Stomach (tissue), 9 donors: ENCODE results near the gene PSMB4. TPM values are rescaled to one million over a fixed set of nuclear protein-coding genes. Genes with fewer than 3 reads are reported as not detected.

ENCODE experiments used
- DNase-seq, 2 donors: peaks; one replicate each; pipeline versions ENCODE4 v3.0.0 to v3.0.0-alpha.2; 2013 to 2019
- H3K27ac ChIP-seq, 5 donors: fragments of 200-600 bp in 4 of 5; sonication (generic) in 4 of 5; one replicate each; pipeline ENCODE4 v1.5.1; 2013 to 2019; ENCODE audit warnings: mild to moderate bottlenecking in 1 of 5, moderate library complexity in 1 of 5
- H3K27me3 ChIP-seq, 3 donors: fragments of 200-600 bp; sonication (generic); one replicate each; pipeline ENCODE4 v1.5.1; 2017 to 2019; ENCODE audit warnings: mixed run types in 1 of 3
- H3K36me3 ChIP-seq, 4 donors: fragments of 200-600 bp; sonication (generic); 1 replicate in 3 of 4; 2 replicates in 1 of 4; pipeline ENCODE4 v1.5.1; 2016 to 2019
- H3K4me1 ChIP-seq, 4 donors: fragments of 200-600 bp; sonication (generic); one replicate each; pipeline ENCODE4 v1.5.1; 2016 to 2019
- H3K4me3 ChIP-seq, 4 donors: fragments of 200-600 bp; sonication (generic) in 3 of 4; one replicate each; pipeline ENCODE4 v1.5.1; 2016 to 2019; ENCODE audit warnings: mild to moderate bottlenecking in 1 of 4
- H3K9me3 ChIP-seq, 4 donors: fragments of 200-600 bp; sonication (generic); one replicate each; pipeline ENCODE4 v1.5.1; 2016 to 2019
- CTCF ChIP-seq, 7 experiments: fragments of 450-650 bp in 4 of 7; fragments of 200-600 bp in 3 of 7; sonication (generic) in 3 of 7; IDR thresholded peaks; one replicate each; pipeline ENCODE4 v1.5.1; 2016 to 2019; ENCODE audit warnings: antibody characterized with exemption in 7 of 7, control low read depth in 2 of 7, mild to moderate bottlenecking in 1 of 7
- EP300 ChIP-seq: sonication (generic); formaldehyde crosslinking; IDR thresholded peaks from one replicate; pipeline ENCODE4 v1.6.1; 2017; ENCODE audit warnings: antibody characterized with exemption
- POLR2A ChIP-seq, 4 donors: fragments of 450-650 bp; IDR thresholded peaks; one replicate each; pipeline ENCODE4 v1.6.1; 2016; ENCODE audit warnings: antibody characterized with exemption in 4 of 4, control low read depth in 2 of 4, mild to moderate bottlenecking in 1 of 4, moderate library complexity in 1 of 4
- POLR2AphosphoS5 ChIP-seq, 3 donors: sonication (generic); formaldehyde crosslinking; IDR thresholded peaks; one replicate each; pipeline ENCODE4 v1.6.1; 2016; ENCODE audit warnings: antibody characterized with exemption in 3 of 3
- WGBS, 5 donors: extraction: QIAGEN DNeasy Blood & Tissue Kit in 3 of 5; methylation state at CpG; one replicate each; pipeline versions ENCODE4 v1.1.5 to v1.1.7; 2013 to 2018; 5-methylcytosine and 5-hydroxymethylcytosine counted together
- intact Hi-C: fragments of 100-400 bp; cut with DNase I; formaldehyde crosslinking; loops from one replicate; pipeline ENCODE4 v1.15.1; 2023; ENCODE audit warnings: low total_unique reads
- polyA plus RNA-seq, 3 donors: library from polyadenylated mRNA; stranded (reverse); fragments of 200-250 nt; gene quantifications; one replicate each; pipeline ENCODE4 v1.2.3, GENCODE V29; 2013
- total RNA-seq, 5 donors: library from RNA; depleted of rRNA; stranded (reverse); fragments of >200 nt; gene quantifications; one replicate each; pipeline versions ENCODE4 v1.1.0 to v1.2.3, GENCODE V29; 2014 to 2016
- donor health status: healthy with polysubstance abuse.
- donor health status: Bipolar disorder and iron deficiency.
- donor health status: healthy.

Gene PSMB4
- total and polyA plus RNA-seq, 8 donors, result 111 to 358 (median 247) TPM

GRCh38 chr1:151356696-151357095 is 42.7 kb upstream of the PSMB4 start:
- Histone ChIP-seq H3K27ac (no peak overlapping the region), H3K9me3 (no peaks in the 10 kb centered on the region), H3K4me3 (no peak overlapping the region), H3K4me1 (no peaks in the 10 kb centered on the region), H3K27me3 (no peaks in the 10 kb centered on the region), H3K36me3 (no peaks in the 10 kb centered on the region)
- DNase-seq, result no peak
- intact Hi-C loops, result no loop called here
- 48 to 64% (median 52%) methylated on average over 2 of the region's 2 CpGs for WGBS, 5 donors
- TF ChIP-seq EP300, result no peak
- no peak for TF ChIP-seq POLR2AphosphoS5 (IDR thresholded peaks at IDR 0.05)
- TF ChIP-seq POLR2A (IDR thresholded peaks at IDR 0.05), result no peak
- TF ChIP-seq CTCF (IDR thresholded peaks at IDR 0.05), result no peak

GRCh38 chr1:151361883-151362282 is 37.5 kb upstream of the PSMB4 start:
- H3K4me3 ChIP-seq, result no peak overlapping the region
- intact Hi-C loops, result no loop called here
- DNase-seq, result no peak
- peaks cover 0 to 9% (median 2%) of the 10 kb centered on the region in 4 donors for H3K4me1 ChIP-seq
- no peaks in the 10 kb centered on the region for H3K27me3 ChIP-seq
- H3K9me3 ChIP-seq, result peaks cover 0 to 11% (median 6%) of the 10 kb centered on the region in 4 donors
- H3K27ac ChIP-seq, result no peak overlapping the region
- TF ChIP-seq EP300 (no peak), POLR2A (IDR thresholded peaks at IDR 0.05) (no peak), CTCF (IDR thresholded peaks at IDR 0.05) (no peak), POLR2AphosphoS5 (IDR thresholded peaks at IDR 0.05) (no peak)
- H3K36me3 ChIP-seq, result peaks cover 33 to 48% (median 46%) of the 10 kb centered on the region in 4 donors

GRCh38 chr1:151362308-151363155 is 36.8 kb upstream of the PSMB4 start:
- WGBS, 5 donors, result 94 to 97% (median 95%) methylated on average over 3 of the region's 3 CpGs
- no peak overlapping the region for H3K4me3 ChIP-seq

GRCh38 chr1:151364996-151365395 is 34.4 kb upstream of the PSMB4 start:
- DNase-seq, result no peak
- TF ChIP-seq CTCF (IDR thresholded peaks at IDR 0.05) (no peak), POLR2A (IDR thresholded peaks at IDR 0.05) (no peak), EP300 (no peak), POLR2AphosphoS5 (IDR thresholded peaks at IDR 0.05) (no peak)
- Histone ChIP-seq H3K9me3 (peaks cover 0 to 11% (median 6%) of the 10 kb centered on the region in 4 donors), H3K4me1 (peaks cover 17 to 35% (median 25%) of the 10 kb centered on the region in 4 donors), H3K4me3 (no peak overlapping the region), H3K27me3 (no peaks in the 10 kb centered on the region), H3K27ac (no peak overlapping the region), H3K36me3 (peaks cover 34 to 73% (median 66%) of the 10 kb centered on the region in 4 donors)
- intact Hi-C loops, result no loop called here
- WGBS, 5 donors, result 82 to 100% (median 93%) methylated on average over 3 to 4 of the region's 4 CpGs

More at GRCh38 chr1:151362308-151363155, 36.8 kb upstream of the PSMB4 start:
- DNase-seq, result no peak
- TF ChIP-seq POLR2A (IDR thresholded peaks at IDR 0.05) (no peak), CTCF (IDR thresholded peaks at IDR 0.05) (no peak), EP300 (no peak), POLR2AphosphoS5 (IDR thresholded peaks at IDR 0.05) (no peak)
- no peaks in the 10 kb centered on the region for H3K27me3 ChIP-seq
- H3K4me1 ChIP-seq, result peaks cover 0 to 11% (median 4%) of the 10 kb centered on the region in 4 donors
- H3K27ac ChIP-seq, result no peak overlapping the region
- H3K9me3 ChIP-seq, result peaks cover 0 to 11% (median 6%) of the 10 kb centered on the region in 4 donors
- peaks cover 34 to 53% (median 52%) of the 10 kb centered on the region in 4 donors for H3K36me3 ChIP-seq
- intact Hi-C loops, result no loop called here
